ENCODE data around the gene ADCY9.

The ADCY9 gene

GRCh38 chr16:4147236-4147635 is 31.0 kb upstream of the ADCY9 start:
- no peak for TF ChIP-seq CTCF (conservative IDR thresholded peaks at IDR 0.05)
- H3K27ac ChIP-seq, result no peak overlapping the region

GRCh38 chr16:4142268-4142667 is 26.0 kb upstream of the ADCY9 start:
- H3K27ac ChIP-seq, result no peak overlapping the region
- no peak for TF ChIP-seq CTCF (conservative IDR thresholded peaks at IDR 0.05)

- TF ChIP-seq CTCF (conservative IDR thresholded peaks at IDR 0.05), result no peak
- H3K27ac ChIP-seq, result no peak overlapping the region
These were observed 25.4 kb upstream of the ADCY9 start for GRCh38 chr16:4141604-4142003.

- no peak overlapping the region for H3K27ac ChIP-seq
- no peak for TF ChIP-seq CTCF (conservative IDR thresholded peaks at IDR 0.05)
These were observed 24.4 kb upstream of the ADCY9 start for GRCh38 chr16:4140652-4141051.

GRCh38 chr16:4139968-4140367 is 23.7 kb upstream of the ADCY9 start:
- no peak overlapping the region for H3K27ac ChIP-seq
- TF ChIP-seq CTCF (conservative IDR thresholded peaks at IDR 0.05), result no peak

GRCh38 chr16:4138713-4139112 is 22.5 kb upstream of the ADCY9 start:
- TF ChIP-seq CTCF (conservative IDR thresholded peaks at IDR 0.05), result no peak

GRCh38 chr16:4137438-4137837 is 21.2 kb upstream of the ADCY9 start:
- no peak for TF ChIP-seq CTCF (conservative IDR thresholded peaks at IDR 0.05)

More at GRCh38 chr16:4138713-4139112, 22.5 kb upstream of the ADCY9 start:
- no peak overlapping the region for H3K27ac ChIP-seq

More at GRCh38 chr16:4137438-4137837, 21.2 kb upstream of the ADCY9 start:
- no peak overlapping the region for H3K27ac ChIP-seq
